Endothelial cell of umbilical vein (primary cell): Measurements from ENCODE around the gene APPL2. TPM values are rescaled to one million over a fixed set of nuclear protein-coding genes. Genes with fewer than 3 reads are reported as not detected.

Experiments used
- BruUV-seq: library from RNA; stranded (reverse); fragments of 400-500 nt; replicated peaks from 2 replicates; lab custom pipeline; 2021; lab: Mats Ljungman, UMichigan
- CTCF ChIA-PET: fragments of 300-600, 350-600 bp; sonication (Branson Sonifier 250); formaldehyde crosslinking; loops from one replicate; lab custom pipeline; 2021; ENCODE audit warnings: antibody characterized with exemption, inconsistent platforms; lab: Charles Lee
- POLR2A ChIA-PET: fragments of 300-600, 350-600 bp; sonication (Branson Sonifier 250); formaldehyde crosslinking; loops from one replicate; lab custom pipeline; 2021; ENCODE audit warnings: antibody characterized with exemption, inconsistent platforms; lab: Charles Lee
- DNase-seq: peaks from one replicate; pipeline ENCODE4 v3.0.0-alpha.2; 2011; ENCODE audit warnings: low read depth, low spot score
- FAIRE-seq: peaks from 2 replicates; lab custom pipeline; 2011; peaks lifted over from hg19 to GRCh38; lab: Jason Lieb, UNC
- H2AFZ ChIP-seq: 2 replicates; pipeline ENCODE4 v1.6.0; 2012; ENCODE audit warnings: low read depth, low read length, control low read depth, inconsistent platforms
- H3K27ac ChIP-seq: 2 replicates; pipeline ENCODE4 v1.5.1; 2011; ENCODE audit warnings: low read depth, mild to moderate bottlenecking, control low read depth, low read length, moderate library complexity; ENCODE audit not compliant: insufficient read depth
- H3K27me3 ChIP-seq, 2 experiments: 2 replicates each; pipeline versions ENCODE4 v1.6.0 to v1.6.1; 2011; ENCODE audit warnings: low read length in 2 of 2, mixed read lengths in 1 of 2; ENCODE audit not compliant: control insufficient read depth in 2 of 2, insufficient read depth in 2 of 2
- H3K36me3 ChIP-seq, 2 experiments: 2 replicates in 1 of 2; 3 replicates in 1 of 2; pipeline ENCODE4 v1.5.1; 2011; ENCODE audit warnings: low read length in 2 of 2, mild to moderate bottlenecking in 1 of 2, moderate library complexity in 1 of 2; ENCODE audit not compliant: control insufficient read depth in 2 of 2, insufficient read depth in 2 of 2; ENCODE audit errors: extremely low read depth in 1 of 2
- H3K4me1 ChIP-seq: 3 replicates; pipeline ENCODE4 v1.5.1; 2011; ENCODE audit warnings: mild to moderate bottlenecking, low read length; ENCODE audit not compliant: control insufficient read depth, insufficient read depth; ENCODE audit errors: extremely low read depth
- H3K4me2 ChIP-seq: 2 replicates; pipeline ENCODE4 v1.6.1; 2011; ENCODE audit warnings: low read length, control low read depth, mixed read lengths; ENCODE audit not compliant: insufficient read depth
- H3K4me3 ChIP-seq, 3 experiments: fragments of 200-600 bp in 1 of 3; sonication (generic), shearing (Covaris generic) in 1 of 3; replicated peaks in 1 of 3; 2 replicates each; pipeline ENCODE4 v1.5.1; 2011 to 2016; ENCODE audit warnings: control low read depth in 3 of 3, low read length in 3 of 3, mild to moderate bottlenecking in 2 of 3, inconsistent platforms in 1 of 3, low read depth in 1 of 3, moderate library complexity in 1 of 3; ENCODE audit not compliant: insufficient read depth in 1 of 3
- H3K79me2 ChIP-seq: 2 replicates; pipeline ENCODE4 v1.6.0; 2012; ENCODE audit warnings: low read length, inconsistent platforms; ENCODE audit not compliant: control insufficient read depth, insufficient read depth
- H3K9ac ChIP-seq: replicated peaks from 2 replicates; pipeline ENCODE3; 2011; ENCODE audit warnings: low read length, control low read depth; ENCODE audit not compliant: insufficient read depth; ENCODE audit errors: extremely low read depth
- H3K9me1 ChIP-seq: replicated peaks from 3 replicates; pipeline ENCODE4 v1.6.0; 2011; ENCODE audit warnings: mild to moderate bottlenecking, low read length; ENCODE audit not compliant: control insufficient read depth, insufficient read depth; ENCODE audit errors: extremely low read depth
- H3K9me3 ChIP-seq: replicated peaks from 2 replicates; pipeline ENCODE4 v1.5.1; 2012; ENCODE audit warnings: low read length, inconsistent platforms; ENCODE audit not compliant: control insufficient read depth, insufficient read depth
- H4K20me1 ChIP-seq: replicated peaks from 2 replicates; pipeline ENCODE3; 2011; ENCODE audit warnings: mild to moderate bottlenecking, low read length; ENCODE audit not compliant: control insufficient read depth, insufficient read depth; ENCODE audit errors: extremely low read depth
- EZH2 ChIP-seq: IDR thresholded peaks from 2 replicates; pipeline ENCODE4 v1.6.1; 2012; ENCODE audit warnings: borderline replicate concordance, low read depth, mild to moderate bottlenecking, moderate library complexity, low read length, inconsistent platforms; ENCODE audit not compliant: severe bottlenecking
- FOS ChIP-seq: IDR thresholded peaks from 2 replicates; pipeline ENCODE4 v1.6.1; 2011; ENCODE audit warnings: mild to moderate bottlenecking, low read length, moderate library complexity, borderline replicate concordance; ENCODE audit not compliant: insufficient read depth
- GATA2 ChIP-seq: IDR thresholded peaks from 2 replicates; pipeline ENCODE4 v1.7.0; 2011; ENCODE audit warnings: low read depth, mild to moderate bottlenecking, moderate library complexity, mixed read lengths, low read length; ENCODE audit not compliant: insufficient read length, insufficient read depth
- JUN ChIP-seq: IDR thresholded peaks from 2 replicates; pipeline ENCODE4 v1.6.1; 2011; ENCODE audit warnings: borderline replicate concordance, low read depth; ENCODE audit not compliant: insufficient read length, insufficient read depth
- MYC ChIP-seq: IDR thresholded peaks from one replicate; pipeline ENCODE4 v1.6.1; 2011; ENCODE audit warnings: mild to moderate bottlenecking, low read depth, low read length
- POLR2A ChIP-seq: IDR thresholded peaks from 2 replicates; pipeline ENCODE4 v1.6.1; 2012; ENCODE audit warnings: low read depth, mild to moderate bottlenecking, control low read depth, low read length
- POLR2AphosphoS5 ChIP-seq: IDR thresholded peaks from 2 replicates; pipeline ENCODE4 v1.6.1; 2012; ENCODE audit warnings: low read depth, mild to moderate bottlenecking, control low read depth, low read length, moderate library complexity; ENCODE audit not compliant: insufficient read depth
- dilution Hi-C: fragments of 300-500 bp; cut with MboI; formaldehyde crosslinking; loops from one replicate; pipeline ENCODE4 v1.15.0; 2019; ENCODE audit warnings: low sequenced_read_pairs; ENCODE audit not compliant: extremely low pct_ligation_motif_present
- intact Hi-C: fragments of 100-400 bp; cut with micrococcal nuclease; formaldehyde crosslinking; loops from one replicate; pipeline ENCODE4 v1.10.0; 2022
- polyA plus RNA-seq, 4 experiments: library from polyadenylated mRNA; depleted of rRNA in 3 of 4; stranded (reverse) in 3 of 4; unstranded in 1 of 4; fragments of >200 nt; gene quantifications; 2 replicates each; pipeline versions ENCODE4 v1.2.1 to v1.2.3, GENCODE V29; 2011 to 2012; ENCODE audit warnings: missing spikeins in 1 of 4
- total RNA-seq: library from RNA; stranded (reverse); gene quantifications from 2 replicates; pipeline ENCODE4 v1.2.3, GENCODE V29; 2021
- TF ChIP-seq, protein P1 (sequence below), 2 donors: IDR thresholded peaks; 1 replicate in 1 of 2; 2 replicates in 1 of 2; pipeline ENCODE4 v1.5.1; 2011; ENCODE audit warnings: low read length in 2 of 2, mild to moderate bottlenecking in 2 of 2, moderate library complexity in 2 of 2, control low read depth in 1 of 2, inconsistent platforms in 1 of 2, low read depth in 1 of 2; ENCODE audit not compliant: insufficient read depth in 1 of 2; ENCODE audit errors: extremely low read depth in 1 of 2
- TF ChIP-seq, protein P2 (sequence below): IDR thresholded peaks from 2 replicates; pipeline ENCODE4 v1.6.1; 2011; ENCODE audit not compliant: insufficient read depth, insufficient read length

Gene APPL2
- total and polyA plus RNA-seq, 2 donors (not counting 3 experiments of a cell fraction or from before 2014, with no cell fraction given): 8.1 to 21.4 TPM

DNA sequence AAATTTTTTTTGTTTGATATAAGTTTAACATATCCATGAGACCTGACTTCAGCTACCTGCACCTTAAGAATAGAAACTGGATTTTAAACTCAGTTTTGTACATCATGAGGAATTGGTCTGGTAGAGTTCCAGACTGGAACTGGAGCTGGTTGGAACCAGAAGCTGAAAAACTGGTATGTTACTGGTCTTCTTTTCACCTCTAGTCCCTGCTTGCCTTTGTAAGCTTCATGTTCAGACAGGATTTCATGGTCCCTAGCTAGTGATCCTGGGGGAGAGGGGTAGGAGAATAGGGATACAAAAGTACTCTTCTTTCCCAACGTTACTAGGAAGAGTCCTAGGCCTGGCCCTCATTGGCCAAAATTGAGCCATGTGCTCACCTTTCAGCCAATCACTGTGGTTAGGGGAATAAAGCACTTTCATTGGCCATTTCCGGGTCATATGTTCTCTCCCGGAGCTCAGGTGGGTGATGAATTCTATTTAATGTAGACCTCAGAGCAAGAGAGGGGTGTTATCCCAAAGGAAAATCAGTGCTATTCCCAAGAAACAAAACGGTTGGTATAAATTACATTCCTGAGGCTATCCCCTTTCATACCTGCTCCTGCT is 36.9 kb upstream of the APPL2 start:
- DNase-seq (no peak), FAIRE-seq (no peak)
- Histone ChIP-seq H3K4me1 (no peaks in the 10 kb centered on the region), H2AFZ (no peak overlapping the region), H3K36me3 (no peaks in the 10 kb centered on the region), H3K79me2 (no peaks in the 10 kb centered on the region), H4K20me1 (no peaks in the 10 kb centered on the region), H3K4me3 (no peak overlapping the region), H3K4me2 (no peak overlapping the region), H3K9ac (no peak overlapping the region), H3K9me3 (no peaks in the 10 kb centered on the region), H3K27ac (no peak overlapping the region), H3K9me1 (no peaks in the 10 kb centered on the region), H3K27me3 (no peaks in the 10 kb centered on the region)
- dilution Hi-C loops: no loop called here
- ChIA-PET POLR2A (no interaction called here), CTCF (interaction anchor here (0.9 kb wide), 1 partner anchor 85 kb away, joined by 3 read pairs; no protein-coding TSS in a partner anchor)
- no TSS peak for BruUV-seq
- intact Hi-C loops: no loop called here
- TF ChIP-seq MYC (no peak), EZH2 (no peak), GATA2 (no peak), POLR2AphosphoS5 (no peak), POLR2A (no peak), FOS (no peak), JUN (no peak)
- TF ChIP-seq, protein P1, sequence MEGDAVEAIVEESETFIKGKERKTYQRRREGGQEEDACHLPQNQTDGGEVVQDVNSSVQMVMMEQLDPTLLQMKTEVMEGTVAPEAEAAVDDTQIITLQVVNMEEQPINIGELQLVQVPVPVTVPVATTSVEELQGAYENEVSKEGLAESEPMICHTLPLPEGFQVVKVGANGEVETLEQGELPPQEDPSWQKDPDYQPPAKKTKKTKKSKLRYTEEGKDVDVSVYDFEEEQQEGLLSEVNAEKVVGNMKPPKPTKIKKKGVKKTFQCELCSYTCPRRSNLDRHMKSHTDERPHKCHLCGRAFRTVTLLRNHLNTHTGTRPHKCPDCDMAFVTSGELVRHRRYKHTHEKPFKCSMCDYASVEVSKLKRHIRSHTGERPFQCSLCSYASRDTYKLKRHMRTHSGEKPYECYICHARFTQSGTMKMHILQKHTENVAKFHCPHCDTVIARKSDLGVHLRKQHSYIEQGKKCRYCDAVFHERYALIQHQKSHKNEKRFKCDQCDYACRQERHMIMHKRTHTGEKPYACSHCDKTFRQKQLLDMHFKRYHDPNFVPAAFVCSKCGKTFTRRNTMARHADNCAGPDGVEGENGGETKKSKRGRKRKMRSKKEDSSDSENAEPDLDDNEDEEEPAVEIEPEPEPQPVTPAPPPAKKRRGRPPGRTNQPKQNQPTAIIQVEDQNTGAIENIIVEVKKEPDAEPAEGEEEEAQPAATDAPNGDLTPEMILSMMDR (IDR thresholded peaks at IDR 0.05; ENCODE audit: extremely low read depth in 1 of 2, insufficient read depth in 1 of 2, low read depth in 1 of 2, low read length in 2 of 2): no peak
- TF ChIP-seq, protein P2, sequence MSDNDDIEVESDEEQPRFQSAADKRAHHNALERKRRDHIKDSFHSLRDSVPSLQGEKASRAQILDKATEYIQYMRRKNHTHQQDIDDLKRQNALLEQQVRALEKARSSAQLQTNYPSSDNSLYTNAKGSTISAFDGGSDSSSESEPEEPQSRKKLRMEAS: no peak
